HG03571 (cell line): ENCODE measurements around the gene ZNFX1.

Experiments used
- ATAC-seq: cut with Tn5 transposase; IDR thresholded peaks from one replicate; pipeline ENCODE4 v1.9.1; 2021; ENCODE audit not compliant: unreplicated experiment

Gene ZNFX1

DNA sequence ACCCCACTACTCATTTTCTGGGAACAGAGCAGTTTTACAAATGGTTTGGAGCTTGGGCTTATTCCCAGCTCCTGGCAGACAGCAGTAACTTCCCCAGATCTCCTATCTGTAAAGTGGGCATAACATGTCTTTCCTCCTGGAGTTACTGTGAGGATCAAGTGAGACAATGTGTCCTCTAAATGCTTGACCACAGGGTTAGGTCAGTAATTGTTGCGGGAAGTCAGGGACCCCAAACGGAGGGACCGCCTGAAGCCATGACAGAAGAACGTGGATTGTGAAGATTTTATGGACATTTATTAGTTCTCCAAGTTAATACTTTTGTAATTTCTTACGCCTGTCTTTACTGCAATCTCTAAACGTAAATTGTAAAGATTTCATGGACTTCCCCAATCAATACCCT lies 15.3 kb upstream of the ZNFX1 start:
- no peak for ATAC-seq

DNA sequence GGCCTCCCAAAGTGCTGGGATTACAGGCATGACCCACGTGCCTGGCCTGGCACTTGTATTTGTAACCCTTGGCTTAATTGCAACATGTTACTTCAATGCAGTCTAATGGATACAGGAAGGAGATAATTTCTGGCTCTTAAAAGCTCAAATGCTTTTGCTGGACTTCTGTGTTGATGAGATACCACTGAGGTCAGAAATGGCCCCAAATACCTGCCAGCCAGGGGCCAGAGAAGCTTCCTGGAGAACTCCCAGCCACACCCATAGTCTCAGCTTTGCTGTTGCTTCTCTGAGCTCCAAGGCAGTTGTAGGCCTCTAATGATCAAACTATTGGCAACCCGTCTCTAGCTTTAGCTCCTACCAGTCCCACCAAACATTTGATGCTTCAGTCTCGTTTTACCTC lies 14.2 kb upstream of the ZNFX1 start:
- ATAC-seq = no peak

DNA sequence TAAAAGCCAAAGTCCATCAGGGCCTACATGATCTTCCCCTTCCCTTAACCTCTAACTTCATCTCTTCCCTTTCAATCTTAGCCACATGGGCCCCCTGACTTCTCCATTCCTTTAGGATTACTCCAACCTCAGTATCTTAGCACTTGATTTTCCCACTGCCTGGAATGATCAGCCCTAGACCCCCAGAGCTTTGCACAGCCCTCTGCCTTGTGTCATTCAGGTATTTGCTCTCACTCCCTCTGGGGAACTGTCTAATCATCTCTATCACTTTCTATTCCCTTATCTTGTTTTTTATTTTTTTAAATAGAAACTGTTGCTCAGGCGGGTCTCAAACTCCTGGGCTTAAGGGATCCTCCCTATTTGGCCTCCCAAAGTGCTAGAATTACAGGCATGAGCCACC lies 13.3 kb upstream of the ZNFX1 start:
- no peak for ATAC-seq

DNA sequence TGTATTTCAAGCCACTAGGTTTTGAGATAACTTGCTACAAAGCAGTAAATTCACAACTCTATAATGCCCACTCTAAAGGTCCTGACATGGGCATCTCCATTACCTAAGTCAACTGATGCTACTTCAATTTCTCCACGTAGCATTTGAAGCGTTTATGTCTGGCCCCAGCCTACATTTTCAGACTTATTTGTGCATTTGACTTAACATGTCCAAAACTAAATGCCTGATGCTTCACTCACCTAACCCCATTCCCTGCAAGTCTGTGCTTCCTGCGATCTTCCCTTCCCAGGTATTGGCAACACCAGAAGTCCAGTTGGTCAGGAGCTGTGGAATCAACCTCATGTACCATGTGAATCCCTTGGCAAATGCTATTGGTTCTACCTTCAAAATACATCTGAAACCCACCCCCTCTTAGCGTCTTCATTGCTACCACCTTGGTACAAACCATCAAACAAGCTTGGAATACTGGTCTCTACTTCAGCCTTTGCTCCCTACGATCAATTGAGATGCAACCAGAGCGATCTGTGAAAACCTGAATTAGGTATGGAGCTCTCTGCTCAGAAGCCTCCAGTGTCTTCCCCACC lies 12.8 kb upstream of the ZNFX1 start:
- no peak for ATAC-seq

DNA sequence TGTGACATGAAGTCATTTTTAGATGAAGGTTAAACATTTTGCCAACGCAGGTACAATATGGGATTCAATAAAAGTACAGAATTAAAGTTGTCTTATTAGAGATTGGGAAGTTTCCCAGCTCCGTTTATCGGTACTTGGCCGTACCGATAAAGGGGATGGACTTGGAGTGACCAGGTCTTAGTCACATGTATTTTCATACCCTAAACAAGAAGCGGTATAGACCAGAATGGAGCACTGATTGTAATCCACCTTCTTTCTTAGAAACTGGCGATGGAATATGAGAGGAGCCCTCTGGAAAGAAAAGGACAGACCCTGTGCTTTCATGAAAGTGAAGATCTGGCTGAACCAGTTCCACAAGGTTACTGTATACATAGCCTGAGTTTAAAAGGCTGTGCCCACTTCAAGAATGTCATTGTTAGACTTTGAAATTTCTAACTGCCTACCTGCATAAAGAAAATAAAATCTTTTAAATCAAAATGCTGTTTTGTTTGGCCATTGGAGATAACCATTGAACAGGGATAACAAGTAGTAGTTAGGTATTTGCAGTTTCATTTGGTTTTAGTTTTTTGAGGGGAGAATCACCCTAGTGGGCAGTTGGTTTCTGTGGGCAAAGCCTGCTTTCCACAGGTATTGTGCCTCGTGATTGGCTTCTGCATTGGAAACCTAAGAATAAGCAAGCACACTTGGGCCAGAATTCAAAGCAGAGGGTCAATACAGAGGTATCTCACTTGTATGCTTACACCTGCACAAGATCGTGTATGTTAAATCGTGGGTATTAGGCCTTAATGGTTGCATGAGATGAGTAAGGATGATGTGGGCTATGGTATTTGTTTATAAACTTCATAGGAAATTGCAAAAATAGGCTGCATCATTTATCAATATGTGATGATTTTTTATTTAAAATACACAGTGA lies 11.2 kb upstream of the ZNFX1 start:
- no peak for ATAC-seq

DNA sequence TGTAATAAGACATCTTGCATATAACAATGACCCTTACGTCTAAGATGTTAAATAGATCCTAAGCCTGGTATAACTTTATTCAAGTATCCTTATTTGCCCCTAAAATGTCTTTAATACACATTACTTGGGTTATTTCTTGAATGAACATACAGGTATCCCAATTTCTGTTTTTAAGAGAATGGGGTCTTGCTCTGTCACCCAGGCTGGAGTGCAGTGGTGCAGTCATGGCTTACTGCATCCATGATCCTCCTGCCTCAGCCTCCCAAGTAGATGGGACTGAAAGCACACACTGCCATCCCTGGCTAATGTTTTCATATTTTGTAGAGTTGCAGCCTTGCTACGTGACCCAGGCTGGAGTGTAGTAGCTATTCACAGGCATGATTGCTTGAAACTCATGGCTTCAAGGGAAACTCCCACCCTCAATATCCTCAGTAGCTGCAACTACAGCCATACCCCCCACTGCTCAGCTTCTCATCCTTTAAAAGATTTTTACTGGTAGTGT lies 10.4 kb upstream of the ZNFX1 start:
- ATAC-seq = no peak

DNA sequence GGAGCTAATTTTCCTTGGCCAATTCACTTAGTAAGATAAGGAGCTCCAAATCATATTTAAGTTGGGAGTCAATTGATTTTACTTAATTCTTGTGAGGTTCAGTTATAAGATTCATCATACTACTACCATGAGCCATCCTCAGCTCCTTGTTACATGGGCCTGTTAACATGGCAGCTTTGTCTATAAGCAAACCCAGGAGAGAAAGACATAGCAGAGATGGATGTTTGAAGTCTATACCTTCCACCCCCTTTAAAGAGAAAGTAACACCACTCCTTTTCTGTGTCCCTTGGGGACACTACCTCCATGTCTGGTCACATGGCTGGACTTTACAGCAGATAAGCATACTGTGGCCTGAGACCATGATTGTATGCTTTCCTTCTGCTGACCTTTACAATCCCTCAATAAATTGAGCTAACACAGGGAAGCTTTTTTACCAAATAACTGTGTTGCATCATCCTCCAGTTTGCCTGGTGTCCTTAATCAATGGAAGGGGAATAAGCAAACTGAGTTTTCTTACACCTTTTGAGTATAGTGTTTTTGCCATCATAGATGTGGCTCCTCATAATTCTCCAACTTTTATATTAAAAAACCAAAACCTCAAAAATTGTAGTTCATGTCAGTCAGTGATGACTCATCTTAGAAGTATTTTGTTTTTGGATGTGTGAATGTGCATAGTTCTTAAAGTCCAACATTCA lies 9.8 kb upstream of the ZNFX1 start:
- ATAC-seq = no peak

DNA sequence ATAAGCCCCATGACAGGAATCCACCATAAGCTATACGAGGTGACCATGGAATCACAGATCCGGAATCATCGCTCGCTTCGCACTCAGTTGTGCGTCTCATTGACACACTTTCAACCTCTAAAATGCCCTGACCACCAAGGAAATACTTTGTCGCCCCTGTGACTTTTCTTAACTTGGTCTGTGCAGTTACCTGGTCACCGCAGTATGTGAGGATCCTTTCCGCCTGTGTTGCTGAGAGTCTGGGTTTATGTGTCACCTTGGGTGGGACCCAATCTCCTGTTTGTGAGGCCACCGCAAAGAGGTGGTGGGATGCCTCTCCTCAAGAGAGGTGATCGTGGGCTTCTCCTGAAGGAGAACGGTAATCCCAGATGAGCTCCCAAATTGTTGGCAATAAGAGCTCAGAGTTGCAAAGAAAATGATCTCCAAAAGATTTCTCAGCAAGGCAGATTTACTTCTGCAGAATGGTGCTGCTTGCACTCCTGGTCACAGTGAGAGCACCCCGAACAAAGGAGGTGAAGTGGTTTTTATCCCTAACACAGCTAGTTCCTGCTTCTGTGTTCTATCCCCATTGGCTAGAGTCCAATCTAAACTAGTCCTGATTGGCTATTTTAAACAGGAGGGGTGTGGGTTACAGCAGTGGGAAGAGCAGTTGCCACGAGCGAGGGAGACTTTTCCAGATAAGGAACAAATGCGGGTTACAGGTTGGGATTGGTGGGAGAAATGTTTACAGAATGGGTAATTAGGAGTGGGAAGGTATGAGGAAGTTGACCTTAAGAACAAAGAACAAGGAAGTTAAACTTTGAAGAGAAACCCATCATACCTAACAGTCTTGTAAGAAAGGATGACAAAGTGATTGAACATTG lies 9.1 kb upstream of the ZNFX1 start:
- no peak for ATAC-seq

DNA sequence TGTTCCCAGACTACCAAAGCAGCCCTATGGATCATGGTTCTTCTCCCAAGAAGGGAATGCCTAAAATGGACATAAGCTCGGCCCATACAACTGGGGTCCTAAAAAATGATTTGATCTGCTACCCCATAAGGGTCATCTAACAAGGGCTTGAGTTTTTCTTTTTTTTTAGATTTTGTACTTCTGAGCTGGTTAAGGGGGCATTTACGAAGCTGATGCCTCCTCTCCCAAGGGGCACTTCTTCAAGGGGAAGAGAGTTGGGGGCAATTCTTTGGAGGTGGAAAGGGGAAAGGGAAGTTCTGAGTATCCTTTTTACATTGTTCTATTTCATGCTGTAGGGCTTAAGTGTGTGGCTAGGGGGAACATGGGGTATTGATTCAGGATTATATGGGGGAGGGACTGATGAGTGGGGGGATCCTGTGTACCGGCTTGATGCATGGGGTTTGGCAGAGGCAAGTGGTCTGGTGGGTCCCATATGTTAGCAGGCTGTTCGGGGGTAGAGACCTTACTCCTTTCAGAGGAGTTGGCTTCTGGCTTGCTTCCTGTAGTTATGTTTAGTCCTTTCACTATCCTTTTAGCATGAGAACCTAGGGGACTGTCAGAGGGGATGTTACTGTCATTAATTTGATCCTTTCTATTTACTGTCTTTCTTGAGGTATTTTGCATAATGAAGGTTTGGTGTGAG lies 8.1 kb upstream of the ZNFX1 start:
- ATAC-seq = no peak

DNA sequence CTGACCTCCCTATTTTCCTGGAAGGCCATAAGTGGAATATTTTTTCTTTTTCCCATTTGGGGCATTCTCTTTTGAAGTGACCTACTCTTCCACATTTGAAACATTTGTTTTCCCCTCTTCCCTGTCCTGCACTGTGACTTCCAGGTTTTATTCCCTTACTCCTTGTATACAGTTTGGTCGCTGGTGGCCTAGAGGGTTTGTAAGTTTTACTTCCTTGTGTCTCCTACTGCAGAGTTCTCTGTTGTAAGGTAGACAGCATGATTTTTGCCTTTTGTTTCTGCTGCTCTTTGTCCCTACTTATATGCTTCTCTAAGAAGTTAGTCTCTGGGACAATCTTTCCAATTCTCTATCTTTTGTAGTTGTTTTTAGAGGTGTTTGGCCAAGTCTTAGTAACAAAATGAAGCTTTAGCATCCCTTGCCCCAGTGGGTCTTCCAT lies 7.4 kb upstream of the ZNFX1 start:
- ATAC-seq = no peak

DNA sequence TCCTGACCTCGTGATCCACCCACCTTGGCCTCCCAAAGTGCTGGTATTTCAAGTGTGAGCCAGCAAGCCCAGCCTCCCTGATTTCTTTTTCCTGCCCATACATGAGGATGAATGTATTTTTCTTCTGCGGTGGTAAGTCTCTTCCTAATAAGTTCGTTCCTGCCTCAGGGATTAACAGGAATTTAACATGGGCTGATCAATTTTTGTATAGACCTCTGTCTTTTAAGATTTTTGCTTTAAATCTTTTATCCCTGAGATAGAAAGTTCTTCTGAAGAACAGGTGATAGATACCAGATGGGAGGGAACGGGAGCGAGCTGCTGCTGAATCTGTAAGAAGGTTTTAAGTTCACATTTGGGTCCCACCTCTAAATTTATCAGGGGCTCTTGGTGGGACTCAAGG lies 7.0 kb upstream of the ZNFX1 start:
- ATAC-seq = no peak

DNA sequence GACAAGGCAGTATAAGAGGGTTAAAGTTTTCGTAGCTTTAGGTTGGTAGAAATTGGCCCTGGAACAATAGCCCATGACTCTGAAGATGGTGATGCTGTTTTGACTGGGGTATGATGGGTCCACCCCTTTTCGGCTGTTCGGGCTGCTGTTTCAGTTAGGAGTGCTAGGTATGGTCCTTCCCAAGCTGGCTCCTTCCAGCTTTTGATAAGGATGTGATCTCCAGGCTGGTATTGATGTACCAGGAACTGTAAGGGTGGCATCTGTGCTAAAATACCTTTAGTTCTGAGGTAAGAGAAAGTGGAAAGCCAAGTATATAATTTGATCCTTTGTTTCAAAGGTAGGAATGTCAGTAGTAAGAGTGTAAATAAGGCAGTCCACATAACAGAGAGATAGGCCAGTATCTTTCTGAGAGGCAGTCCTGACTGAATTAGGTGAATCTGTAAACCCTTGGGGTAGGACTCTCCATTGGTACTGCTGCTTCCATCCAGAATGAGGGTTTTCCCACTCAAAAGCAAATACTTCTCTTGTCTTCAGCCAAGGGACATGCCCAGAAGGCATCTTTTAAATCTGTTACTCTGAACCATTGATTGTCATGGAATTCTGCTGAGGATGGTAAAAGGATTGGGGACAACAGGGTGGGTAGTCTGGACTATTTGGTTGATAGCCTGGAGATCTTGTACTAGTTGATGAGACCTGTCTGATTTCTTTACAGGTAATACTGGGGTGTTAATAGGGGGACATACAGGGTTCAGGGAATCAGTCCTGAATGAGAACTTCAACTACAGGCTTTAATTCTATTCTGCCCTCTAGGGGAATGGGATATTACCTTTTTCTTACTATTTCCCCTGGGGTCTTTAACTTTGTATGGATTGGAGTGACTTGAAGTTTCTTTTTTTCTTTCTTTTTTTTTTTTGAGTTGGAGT lies 6.1 kb upstream of the ZNFX1 start:
- ATAC-seq = no peak

DNA sequence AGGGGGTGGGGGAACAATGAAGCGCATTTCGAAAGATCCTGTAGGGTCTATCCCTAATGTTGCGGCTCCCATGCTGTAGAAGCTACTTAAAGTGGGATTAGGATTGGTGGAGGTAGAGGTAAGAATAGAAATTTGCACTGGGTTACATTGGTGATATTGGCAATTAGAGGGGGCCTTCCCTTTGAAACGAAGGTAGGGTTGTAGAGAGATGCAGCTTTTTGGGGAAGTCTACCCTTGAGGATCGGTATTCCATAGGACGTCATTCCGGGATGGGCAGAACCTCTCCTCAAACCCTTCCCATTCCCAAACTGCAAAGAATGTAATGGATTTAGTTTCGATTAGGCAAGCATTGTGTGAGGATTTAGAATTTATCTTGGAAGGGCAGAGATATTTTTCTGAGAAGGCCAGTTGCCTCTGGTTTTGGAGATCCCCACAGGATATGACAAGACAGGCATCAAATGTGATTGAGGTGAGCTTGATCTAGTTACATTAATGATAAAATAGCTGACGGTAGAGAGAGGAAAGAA lies 5.4 kb upstream of the ZNFX1 start:
- ATAC-seq = no peak

DNA sequence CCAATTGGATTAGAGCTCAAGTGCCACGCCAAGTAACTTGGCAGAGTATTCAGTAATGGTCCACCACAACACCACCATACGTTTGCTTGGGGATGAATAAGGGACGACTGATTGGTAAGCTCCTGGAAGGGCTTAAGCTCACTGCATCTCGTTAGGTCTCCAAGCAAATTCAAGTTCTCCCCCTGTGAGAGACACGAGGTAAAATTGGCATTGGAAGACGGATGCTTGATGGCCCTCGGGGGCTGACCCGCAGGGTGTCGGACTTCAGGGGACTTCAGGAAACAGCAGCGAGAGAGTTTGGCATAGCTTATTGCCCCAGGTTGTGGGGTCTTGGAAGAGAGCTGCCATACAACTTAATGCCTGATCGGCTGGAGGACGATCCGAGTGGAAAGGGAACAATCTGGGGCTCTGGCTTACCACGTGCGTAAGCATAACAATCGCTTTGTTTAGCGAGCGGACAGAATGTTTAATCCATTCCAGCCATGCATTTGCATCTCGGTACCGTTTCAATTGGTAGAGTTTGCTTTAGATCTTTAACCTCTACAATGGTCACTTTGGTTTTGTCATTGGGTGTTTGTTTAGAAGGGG lies 4.8 kb upstream of the ZNFX1 start:
- ATAC-seq = no peak

DNA sequence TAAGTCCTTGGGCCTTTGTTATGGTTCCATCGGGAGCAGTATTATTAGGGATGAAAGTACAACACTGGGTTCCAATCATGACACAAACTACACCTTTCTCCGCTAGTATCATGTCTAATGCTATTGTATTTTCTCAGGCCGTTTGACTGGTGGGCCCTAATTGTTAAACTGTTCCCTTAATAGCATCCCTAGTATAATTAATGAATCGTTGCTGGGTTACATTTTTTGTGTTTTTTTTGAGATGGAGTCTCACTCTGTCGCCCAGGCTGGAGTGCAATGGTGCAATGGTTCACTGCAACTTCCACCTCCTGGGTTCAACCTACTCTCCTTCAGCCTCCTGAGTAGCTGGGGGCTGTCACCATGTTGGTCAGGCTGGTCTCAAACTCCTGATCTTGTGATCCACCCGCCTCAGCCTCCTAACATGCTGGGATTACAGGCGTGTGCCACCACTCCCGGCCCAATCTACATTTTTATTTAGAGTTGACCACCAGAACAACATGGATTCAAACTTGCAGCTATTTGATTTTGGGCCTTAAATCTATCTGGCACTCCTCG lies 4.1 kb upstream of the ZNFX1 start:
- ATAC-seq = no peak

DNA sequence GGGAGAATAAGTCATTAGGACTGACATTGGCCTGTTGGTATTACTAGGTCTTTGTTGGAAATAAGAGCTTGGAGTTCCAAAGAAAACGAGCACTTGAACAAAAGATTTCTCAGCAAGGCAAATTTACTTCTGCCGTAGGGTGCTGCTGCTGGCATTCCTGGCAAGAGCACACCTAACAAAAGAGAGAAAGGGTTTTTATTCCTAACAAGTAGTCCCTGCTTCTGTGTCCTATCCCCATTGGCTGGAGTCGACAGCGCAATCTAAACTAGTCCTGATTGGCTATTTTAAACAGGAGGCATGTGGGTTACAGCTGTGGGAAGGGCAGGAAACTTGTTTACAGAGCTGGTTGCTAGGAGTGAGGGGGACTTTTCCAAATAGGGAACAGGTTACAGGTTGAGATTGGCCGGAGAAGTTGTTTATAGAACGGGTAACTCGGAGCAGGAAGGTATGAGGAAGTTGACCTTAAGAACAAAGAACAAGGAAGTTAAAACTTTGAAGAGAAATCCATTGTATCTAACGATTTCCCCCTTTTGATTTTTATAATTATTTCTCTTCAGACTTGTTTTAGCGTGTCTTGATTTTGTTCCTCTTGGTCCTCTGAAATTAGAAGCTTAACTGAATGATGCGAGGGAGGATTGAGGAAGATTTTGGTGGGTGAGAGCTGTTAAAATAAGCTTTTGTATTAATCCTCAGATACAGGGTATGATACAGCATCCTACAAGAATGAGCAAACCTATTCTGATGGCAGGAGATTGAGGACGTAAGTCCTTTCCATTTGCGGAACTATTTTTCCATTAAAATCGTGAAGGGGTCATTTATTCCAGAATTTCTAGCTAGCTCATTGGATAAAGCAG lies 3.4 kb upstream of the ZNFX1 start:
- ATAC-seq = no peak

DNA sequence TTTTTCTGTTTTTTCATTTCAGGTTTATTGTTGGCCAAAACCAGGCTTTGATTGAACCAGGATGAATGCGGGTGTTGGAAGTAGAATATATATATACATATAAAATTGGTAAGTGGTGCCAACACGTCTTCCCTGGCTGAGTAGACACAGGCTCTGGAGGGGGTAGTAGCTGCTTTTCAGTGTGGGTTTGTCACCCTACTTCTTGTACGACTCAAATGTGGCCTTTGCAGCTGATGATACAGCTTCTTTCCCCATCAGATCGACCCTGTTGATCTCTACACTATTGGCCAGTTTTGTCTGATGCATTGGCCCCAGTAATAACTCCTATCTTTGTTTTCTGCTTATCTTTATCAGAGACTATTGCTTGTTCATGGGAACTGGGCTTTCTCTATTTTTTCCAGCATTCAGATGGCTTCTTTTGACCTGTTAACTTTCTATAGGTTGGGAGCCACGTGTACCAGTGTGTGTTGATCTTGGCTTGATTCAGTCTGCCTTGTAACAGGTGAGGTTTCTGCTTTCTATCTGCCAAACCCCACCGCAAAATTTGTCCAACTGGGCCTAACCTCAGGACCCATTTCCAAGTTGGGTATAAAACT lies 2.7 kb upstream of the ZNFX1 start:
- no peak for ATAC-seq
